LNCaP clone FGC (cell line): ENCODE data around the gene GSPT1.

Experiments used
- DNase-seq: peaks from one replicate; pipeline ENCODE4 v3.0.0-alpha.2; 2011; ENCODE audit warnings: low read depth
- H3K4me3 ChIP-seq: 2 replicates; pipeline ENCODE4 v1.5.1; 2011; ENCODE audit warnings: mild to moderate bottlenecking, low read depth, low read length, control low read depth
- TF ChIP-seq, protein P1 (sequence below): IDR thresholded peaks from 2 replicates; pipeline ENCODE4 v1.5.1; 2012; ENCODE audit warnings: mild to moderate bottlenecking; ENCODE audit not compliant: control insufficient read depth, insufficient read depth; ENCODE audit errors: extremely low read depth

The GSPT1 gene

DNA sequence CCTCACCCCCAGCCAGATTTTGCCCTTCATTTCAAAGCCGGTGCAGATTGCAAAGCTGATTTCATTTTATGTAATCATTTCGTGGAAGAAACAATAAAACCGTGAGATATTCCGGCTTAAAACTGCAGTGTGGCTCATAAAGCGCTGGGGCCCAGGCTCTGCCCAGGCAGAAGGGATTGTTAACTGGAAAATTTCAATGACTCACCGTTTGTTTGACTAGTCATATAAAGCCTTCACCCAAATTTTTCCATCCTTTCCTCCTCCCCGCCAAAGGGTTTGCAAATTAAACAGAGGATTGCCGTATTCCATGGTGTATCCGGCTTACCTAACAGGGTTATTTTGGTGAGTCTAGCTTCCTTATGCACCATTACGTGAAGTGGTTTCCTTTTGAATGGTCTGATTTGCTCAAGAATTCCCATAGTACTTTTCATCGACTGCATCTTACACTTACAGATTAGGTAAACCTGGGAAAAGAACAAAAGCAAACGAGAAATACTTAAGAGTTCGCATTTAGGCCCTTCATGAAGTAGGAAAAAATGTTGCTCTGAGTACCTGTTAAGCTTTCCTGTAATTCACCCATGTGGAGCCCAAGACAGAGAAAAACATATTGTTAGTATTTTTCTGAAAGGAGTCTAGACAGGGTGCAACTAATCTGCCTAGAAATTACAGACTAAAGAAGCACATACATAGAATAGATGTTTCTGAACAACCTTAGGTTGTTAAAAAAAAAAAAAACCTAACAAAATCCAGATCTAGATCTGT lies 949 bp upstream of the GSPT1 start:
- H3K4me3 ChIP-seq: peak overlapping the region; percentile 68
- TF ChIP-seq, protein P1, sequence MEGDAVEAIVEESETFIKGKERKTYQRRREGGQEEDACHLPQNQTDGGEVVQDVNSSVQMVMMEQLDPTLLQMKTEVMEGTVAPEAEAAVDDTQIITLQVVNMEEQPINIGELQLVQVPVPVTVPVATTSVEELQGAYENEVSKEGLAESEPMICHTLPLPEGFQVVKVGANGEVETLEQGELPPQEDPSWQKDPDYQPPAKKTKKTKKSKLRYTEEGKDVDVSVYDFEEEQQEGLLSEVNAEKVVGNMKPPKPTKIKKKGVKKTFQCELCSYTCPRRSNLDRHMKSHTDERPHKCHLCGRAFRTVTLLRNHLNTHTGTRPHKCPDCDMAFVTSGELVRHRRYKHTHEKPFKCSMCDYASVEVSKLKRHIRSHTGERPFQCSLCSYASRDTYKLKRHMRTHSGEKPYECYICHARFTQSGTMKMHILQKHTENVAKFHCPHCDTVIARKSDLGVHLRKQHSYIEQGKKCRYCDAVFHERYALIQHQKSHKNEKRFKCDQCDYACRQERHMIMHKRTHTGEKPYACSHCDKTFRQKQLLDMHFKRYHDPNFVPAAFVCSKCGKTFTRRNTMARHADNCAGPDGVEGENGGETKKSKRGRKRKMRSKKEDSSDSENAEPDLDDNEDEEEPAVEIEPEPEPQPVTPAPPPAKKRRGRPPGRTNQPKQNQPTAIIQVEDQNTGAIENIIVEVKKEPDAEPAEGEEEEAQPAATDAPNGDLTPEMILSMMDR: no peak
- peak; percentile 93 for DNase-seq

DNA sequence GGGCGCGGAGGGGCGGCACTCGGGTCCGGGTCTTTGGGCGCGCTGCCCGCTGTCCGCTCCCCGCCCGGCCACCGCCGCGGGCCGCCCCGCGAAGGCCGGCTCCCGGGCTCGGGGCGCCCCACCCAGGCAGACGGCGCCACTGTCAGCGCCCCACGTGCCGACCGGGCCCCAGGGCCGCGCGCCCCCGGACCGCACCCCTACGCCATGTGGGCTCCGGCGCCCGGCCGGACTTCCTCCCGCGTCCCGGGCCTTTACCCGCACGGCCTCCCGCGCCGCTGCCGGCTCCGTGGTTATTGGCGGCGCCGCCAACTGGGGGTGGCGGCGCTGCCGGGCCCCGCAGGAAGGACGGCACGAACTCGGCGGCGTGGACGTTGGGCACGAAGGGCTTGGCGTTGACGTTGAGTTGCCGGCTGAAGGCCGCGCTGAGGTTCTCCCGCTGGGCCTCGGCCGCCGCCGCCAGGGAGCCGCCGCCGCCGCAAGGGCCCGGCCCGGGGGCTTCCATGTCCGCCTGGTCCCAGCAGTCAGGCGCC lies 577 bp downstream of the GSPT1 start:
- TF ChIP-seq, protein P1: no peak
- peak overlapping the region; percentile 68 for H3K4me3 ChIP-seq
- no peak for DNase-seq

DNA sequence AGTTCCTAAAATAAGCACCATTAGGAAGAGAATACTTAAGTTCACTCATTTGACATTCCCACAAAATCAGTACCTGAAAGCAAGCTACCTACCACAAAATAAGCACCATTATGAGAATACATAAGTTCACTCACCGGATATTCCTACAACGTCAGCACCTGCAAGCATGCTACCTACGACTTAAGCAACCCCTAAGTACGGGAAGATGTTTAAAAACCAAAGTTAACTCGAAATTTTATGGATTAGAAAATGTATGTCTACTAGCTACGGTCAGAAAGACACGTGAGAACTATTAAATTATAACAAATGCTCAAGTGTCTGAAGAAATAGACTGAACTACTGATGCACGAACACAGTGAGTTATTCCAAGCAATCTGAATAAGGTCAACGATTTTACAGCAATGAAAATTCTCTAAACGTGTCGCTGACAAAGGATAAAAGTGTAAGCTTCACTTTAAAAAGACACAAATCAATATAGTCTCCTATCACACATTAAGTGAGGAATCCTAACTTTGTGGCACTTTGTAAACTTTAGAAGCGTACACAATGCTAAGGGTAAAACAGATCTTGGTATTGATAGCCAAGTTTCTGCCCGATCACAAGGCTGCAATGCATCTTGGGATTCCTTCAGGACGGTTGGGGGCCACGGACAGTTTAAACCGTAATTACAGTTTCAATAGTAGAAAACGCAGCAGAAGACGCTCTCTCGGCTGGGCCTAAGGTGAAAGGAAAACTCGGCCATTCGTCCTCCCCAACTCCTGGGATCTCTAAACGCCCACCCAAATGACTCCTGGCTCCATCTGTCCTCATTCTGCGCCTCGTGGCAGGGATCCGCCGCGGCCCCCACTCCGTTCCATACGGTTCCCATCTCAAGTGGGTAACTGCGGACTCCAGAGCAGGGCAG lies 1.3 kb downstream of the GSPT1 start:
- DNase-seq: no peak
- TF ChIP-seq, protein P1: no peak
- H3K4me3 ChIP-seq: peak overlapping the region; percentile 68

DNA sequence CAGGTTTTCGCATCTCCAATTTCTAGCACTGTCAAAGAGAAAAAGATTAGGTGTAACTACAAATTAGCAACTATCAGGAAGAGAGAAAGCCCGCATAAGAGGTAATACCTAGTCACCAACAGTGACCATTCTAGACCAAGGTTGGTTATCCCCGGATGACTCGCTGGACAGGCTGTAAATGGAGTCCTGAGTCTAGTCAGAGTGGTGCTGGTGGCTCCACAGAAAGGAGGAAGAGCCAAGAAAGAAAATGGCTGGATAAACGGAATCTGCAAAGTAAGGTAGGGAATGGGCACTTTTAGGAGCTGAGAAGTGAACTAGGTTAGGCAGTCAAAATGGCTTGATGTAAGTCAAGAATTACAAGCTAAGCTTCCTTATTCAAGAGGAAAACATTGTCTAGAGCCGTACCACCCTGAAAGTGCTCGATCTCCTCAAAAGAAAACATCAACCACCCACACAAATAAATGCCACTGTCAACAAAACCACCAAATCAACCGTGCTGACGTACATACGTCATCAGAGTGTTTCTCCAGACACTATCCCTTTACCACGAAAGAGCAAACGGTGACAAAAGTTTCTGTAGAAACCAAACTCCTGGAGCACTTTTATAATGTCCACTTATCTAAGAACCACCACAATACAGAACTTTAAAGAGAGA lies 2.2 kb downstream of the GSPT1 start:
- DNase-seq: no peak
- TF ChIP-seq, protein P1: no peak
- peak overlapping the region; percentile 68 for H3K4me3 ChIP-seq

DNA sequence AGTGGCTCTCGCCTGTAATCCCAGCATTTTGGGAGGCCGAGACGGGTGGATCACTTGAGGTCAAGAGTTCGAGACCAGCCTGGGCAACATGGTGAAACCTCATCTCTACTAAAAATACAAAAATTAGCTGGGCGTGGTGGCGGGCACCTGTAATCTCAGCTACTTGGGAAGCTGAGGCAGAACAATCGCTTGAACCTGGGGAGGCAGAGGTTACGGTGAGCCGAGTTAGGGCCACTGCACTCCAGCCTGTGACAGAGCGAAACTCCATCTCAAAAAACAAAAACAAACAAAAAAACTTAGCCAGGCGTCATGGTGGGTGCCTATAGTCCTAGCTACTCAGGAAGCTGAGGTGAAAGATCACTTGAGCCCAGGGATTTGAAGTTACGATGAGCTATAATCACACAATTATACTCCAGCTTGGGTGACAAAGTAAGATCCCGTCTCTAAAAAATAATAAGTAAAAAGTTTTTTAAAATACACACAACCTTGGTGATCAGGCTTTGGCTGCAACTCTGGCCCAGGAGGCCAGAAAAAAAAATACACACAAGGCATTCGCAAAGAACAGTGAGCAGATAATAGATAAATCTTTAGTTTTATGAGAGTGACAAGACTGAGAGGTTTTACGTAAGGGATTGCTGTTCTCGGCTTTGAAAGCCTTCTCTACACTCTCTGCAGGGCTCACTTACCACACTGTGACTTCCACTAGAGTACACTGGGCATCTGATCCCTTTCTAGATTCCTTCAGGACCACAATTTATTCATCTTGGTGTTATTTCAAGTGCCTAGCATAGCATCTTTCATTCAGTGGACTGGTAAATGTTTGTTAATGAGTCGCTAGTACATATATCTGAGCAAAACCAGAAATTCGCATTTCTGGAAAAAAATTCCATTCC lies 5.9 kb downstream of the GSPT1 start:
- DNase-seq: no peak
- TF ChIP-seq, protein P1: no peak
- H3K4me3 ChIP-seq: no peak overlapping the region

DNA sequence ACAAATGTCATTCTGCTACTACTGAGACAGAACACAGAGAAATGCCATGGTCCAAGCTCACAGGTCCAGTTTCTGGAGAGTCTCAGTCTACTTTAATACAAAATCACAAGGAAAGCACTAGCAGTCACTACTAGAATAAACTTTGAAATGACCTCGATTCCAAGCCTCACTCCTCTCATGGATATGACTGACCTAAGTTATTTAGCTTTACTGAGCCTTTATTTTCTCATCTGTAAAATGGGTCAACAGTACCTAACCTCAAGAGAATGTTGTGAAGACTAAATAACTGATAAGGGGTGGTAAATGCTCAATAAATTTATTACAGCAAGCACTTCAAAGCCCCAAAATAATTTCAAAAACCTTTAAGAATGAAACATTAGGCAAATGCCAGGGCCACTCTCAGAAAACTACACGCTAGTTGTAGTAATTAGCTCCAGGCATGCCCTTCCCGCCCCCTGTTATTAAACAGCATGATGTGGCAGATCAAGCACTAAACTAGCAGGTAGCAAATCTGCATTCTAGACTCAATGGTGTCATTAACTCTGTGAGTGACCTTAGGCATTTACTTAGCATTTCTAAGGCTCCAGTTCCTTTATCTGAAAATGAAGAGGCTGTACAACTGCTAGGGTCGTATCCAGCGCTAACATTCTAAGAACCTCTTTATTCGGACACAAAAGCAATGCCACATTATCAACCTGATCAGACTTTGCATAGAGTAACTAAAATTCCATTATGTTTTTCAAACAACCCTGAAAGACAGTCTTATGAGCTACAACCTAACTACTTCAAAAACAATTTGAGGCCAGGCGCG lies 8.4 kb downstream of the GSPT1 start:
- H3K4me3 ChIP-seq: no peak overlapping the region
- TF ChIP-seq, protein P1: no peak
- no peak for DNase-seq
